Effector CD8-positive, alpha-beta T cell (primary cell): ENCODE results near the gene SNAI3.

ENCODE experiments used
- DNase-seq: peaks from one replicate; lab custom pipeline; 2025; lab: John Stamatoyannopoulos, UW

Gene SNAI3

GRCh38 chr16:88651276-88651988 lies 34.9 kb downstream of the SNAI3 start:
- peak; percentile 47 for DNase-seq

DNA sequence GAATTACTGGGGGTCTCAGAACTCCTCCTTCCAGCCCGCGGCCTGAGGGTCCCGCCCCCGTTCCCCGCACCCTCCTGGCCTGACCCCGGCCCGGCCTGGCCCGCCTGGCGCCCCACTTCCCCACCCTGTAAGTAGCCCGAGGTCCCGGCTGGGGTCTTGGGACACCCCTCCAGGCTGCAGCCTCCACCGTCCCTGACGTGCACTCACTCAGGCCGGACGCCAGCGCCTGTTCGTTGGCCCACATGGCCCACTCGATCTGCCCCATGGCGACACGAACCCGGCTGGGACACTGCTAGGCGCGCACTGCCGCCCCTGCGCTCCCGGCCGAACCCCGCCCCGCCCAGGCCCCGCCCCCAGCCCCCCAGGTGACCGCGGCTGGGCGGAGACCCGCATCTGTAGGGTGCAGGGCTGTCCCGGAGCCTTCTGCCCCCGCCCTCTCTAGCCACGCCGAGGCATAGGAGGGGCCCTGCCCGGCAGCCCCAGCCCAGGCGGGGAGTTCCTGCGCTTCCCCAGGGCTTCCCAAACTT lies 35.5 kb downstream of the SNAI3 start, which contains the start of gene CYBA:
Gene CYBA (minus strand): TSS at position 305 of the 527 bp plus-strand sequence. CDS start 40 bp downstream, at position 265.
- peak; percentile 71 for DNase-seq

DNA sequence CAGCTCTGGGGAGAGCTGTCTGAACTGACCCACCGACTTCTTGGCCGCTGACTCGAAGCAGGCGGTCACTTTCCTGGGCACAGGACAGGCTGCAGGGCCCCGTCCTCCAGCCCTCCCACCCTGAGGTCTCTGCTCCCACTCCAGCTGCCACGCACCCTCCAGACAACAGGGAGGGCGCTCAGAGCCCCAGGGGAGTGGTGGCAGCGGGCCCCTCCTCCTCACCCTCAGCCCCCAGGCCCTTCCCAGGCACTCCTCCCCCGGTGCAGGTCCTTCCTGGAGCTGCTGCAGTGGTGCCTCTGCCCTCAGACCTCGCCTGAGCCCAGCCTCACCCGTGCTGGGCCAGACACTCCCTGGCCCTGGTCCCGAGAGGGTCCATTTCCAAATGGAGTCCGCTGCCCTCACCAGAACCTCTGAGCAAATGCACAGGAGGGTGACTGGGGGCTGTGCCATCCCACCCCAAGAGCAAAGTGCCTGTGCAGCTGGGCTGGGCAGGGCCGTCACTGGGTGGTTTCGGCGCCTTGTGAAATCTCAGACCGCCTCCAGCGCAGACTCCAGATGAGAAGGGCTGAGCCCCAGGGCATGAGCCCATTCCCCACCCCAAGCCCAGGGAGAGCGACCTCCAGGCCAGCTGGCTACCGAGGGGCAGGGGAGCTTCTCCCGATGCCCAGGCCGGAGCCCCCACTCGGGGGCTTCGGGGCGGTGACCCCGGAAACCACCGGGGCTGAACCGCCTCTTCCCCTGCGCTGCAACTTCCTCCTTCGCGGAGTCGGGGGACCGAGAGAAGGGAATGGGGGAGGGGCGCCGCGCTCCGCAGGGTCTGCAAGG lies 36.2 kb downstream of the SNAI3 start:
- no peak for DNase-seq

GRCh38 chr16:88649195-88649923 lies 36.9 kb downstream of the SNAI3 start:
- DNase-seq, result no peak

DNA sequence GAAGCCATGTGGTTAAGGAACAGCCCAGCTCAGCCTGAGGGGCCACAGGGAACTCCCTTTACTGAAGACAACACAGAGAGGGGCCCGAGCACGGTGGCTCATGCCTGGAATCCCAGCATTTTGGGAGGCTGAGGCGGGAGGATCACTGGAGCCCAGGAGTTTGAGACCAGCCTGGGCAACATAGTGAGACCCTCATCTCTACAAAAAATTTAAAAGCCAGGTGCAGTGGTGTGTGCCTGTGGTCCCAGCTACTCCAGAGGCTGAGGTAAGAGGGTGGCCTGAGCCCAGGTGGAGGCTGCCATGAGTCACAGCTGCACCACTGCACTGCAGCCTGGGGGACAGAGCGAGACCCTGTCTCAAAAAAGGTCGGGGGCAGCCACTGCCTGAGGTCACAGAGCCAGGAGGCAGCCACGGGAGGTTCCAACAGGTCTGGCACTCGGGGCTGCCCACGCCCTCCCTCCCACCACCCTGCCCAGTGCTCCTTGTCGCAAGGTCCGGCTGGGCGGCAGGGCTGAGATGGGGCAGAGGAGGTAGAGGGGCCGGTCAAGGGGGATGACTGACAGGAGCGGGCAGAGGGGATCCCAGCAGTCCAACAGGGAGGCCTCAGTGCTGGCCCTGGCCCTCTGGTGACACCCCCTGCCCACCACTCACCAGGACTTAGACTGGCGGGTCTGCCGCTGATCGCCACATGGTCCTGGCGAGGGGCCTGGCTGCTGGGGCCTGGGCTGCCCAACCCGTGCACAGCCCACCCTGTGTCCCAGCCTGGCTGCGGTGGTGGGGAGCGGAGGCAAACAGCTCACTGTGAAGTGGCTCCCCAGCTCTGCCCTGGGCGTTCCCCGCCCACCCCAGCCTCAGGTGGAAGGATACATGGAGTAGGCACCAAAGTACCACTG lies 38.9 kb downstream of the SNAI3 start:
- no peak for DNase-seq

DNA sequence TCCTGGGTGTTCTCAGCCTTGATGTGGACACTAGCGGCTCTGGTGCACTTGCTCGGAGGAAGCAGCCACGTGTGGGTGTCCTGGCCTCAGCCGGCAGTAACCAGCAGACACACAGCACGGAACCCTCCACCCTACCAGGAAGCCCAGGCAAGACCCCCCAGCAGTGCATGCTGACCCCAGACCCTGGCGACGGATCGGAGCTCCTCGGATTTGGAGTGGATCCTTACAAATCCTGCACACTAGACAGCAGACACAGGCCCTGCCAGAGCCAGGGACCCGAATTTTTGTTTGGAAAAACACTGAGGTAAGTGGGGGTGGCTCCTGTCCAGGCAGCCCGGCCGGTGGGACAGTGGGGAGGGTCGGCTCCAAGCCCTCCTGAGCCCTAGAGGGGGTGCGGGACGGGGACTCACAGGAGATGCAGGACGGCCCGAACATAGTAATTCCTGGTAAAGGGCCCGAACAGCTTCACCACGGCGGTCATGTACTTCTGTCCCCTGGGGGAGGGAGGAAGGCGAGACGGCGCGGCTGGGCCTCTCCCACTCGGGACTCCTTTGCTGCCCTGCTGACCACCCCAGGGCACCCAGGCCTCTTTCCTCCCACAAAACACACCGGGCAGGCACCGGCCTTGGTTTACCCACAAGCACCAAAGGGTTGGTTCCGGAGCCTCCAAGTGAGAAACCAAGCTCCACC lies 39.8 kb downstream of the SNAI3 start:
- DNase-seq, result no peak

- DNase-seq, result no peak
Measured at GRCh38 chr16:88645941-88646340, 40.4 kb downstream of the SNAI3 start.

GRCh38 chr16:88645455-88645854 lies 40.9 kb downstream of the SNAI3 start:
- DNase-seq, result no peak

DNA sequence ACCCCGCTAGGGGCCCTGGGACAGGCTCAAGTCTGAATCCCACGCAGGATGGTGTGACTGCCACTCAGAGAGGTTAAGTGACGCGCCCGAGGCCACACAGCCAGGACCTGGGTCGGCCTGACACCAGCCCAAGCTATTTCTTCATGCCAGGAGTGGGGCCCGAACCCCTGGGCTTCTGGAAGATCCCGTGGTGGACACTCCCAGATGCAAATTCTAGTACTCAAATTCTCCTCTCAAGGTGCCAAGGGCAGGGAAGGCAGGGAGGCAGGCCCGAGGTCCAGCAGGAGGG lies 42.7 kb downstream of the SNAI3 start:
- no peak for DNase-seq

DNA sequence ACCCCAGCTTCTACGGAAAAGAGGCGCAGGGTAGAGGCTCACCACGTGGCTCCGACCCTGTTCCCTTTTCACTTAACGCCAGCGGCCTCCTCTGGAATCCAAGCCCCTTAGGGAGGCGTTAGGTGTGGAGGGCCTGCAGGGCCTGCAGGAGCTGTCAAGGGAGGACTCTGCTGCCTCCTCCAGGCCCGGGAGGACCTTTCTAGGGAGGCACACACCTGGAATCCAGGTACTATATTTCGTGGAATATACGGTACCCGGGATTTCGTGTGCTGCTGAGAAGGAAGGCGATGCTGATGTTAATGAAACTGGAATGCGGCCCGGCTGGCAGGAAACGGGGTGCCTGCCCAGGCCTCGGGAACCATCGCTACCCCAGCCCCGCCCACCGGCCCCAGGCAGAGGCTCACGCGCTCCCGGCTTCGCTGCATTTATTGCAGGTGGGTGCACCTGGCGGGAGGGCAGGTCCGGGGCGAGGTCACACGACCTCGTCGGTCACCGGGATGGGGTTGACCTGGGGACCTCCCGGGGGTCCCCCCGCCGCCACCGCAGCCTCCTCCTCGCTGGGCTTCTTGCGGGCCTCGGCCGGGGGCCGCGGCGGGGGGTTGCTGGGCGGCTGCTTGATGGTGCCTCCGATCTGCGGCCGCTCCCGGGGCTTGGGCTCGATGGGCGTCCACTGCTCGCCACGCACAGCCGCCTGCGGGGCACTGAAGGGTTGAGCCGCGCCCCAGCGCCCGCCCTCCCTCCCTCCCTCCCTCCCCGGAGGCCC lies 43.2 kb downstream of the SNAI3 start:
- DNase-seq, result no peak

DNA sequence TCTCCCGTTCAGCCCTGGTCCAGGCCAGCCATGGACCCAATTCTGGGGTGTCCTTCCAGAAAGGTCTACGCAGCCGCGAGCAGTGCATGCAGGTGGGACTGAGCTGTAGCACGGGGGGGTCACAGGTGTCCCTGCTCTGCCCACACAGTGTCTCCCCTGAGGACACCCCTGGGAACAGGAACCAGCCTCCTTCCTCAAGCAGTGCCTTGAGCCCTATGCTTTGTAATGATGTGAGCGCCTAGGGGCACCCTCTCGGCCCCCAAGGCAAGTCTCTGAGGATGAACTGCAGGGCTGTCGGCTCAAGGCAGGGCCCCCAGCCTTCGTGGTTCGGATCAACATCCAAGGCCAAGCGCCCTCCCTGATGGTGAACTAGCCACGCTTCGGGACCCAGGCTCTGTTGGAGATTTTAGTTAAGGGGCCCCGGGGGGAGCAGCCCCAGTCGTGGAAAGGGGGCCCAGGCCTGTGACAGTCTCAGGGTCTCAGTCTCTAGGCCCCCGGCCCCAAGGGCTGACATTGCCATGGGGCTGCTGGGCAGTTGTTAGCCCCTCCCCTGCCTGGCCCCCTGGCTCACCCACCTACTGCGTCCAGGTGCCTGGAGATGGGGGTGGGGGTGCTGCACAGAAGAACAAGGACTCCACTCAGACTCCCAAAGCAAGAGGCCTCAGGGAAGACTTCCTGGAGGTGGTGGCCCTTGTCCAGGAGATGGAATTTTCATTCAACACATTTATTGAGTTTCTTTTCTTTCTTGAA lies 45.6 kb downstream of the SNAI3 start:
- DNase-seq, result no peak

DNA sequence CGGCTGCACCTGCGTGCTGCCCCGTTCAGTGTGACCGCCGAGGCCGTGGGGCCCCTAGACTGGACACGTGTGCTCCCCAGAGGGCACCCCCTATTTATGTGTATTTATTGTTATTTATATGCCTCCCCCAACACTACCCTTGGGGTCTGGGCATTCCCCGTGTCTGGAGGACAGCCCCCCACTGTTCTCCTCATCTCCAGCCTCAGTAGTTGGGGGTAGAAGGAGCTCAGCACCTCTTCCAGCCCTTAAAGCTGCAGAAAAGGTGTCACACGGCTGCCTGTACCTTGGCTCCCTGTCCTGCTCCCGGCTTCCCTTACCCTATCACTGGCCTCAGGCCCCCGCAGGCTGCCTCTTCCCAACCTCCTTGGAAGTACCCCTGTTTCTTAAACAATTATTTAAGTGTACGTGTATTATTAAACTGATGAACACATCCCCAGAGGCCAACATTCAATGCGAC lies 46.2 kb downstream of the SNAI3 start:
- DNase-seq, result no peak

GRCh38 chr16:88639231-88640038 lies 46.9 kb downstream of the SNAI3 start:
- no peak for DNase-seq

GRCh38 chr16:88638323-88639230 lies 47.7 kb downstream of the SNAI3 start, which contains the start of gene IL17C:
Gene IL17C (plus strand): TSS chr16:88638572. CDS start chr16:88638642, 70 bp downstream.
- no peak for DNase-seq

GRCh38 chr16:88636488-88637265 lies 49.6 kb downstream of the SNAI3 start:
- no peak for DNase-seq

DNA sequence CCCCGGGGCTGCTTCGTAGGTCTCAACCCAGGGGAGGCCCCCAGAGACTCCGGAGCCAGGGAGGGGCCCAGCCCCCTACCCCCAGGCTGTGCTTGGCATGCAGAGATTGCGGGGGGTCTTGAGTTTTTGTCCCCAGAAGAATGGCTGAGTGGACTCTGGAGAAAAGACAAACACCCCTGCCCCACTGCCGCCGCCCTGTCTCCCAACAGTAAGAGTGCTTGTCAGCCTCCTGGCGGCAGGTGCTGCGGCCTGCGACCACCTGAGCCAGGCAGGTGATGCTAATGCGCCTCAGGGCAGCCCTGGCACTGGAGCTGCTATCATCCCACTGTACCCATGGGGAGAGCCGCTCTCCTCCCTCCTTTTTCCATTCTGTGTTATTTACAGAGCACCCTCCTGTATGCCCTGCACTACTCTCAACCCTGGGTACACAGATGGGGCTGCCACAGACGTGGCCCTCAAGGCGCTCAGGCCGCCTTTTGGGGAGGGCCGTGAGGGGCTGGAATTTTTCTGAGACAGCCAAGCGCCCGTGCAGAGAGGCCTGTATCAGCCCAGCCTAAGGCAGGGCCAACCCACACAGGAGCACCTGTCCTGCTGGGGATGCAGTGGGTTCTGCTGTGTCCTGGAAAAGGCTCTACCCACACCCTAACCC lies 50.5 kb downstream of the SNAI3 start:
- no peak for DNase-seq
